ENCODE measurements around the gene PRKD3.

DNA sequence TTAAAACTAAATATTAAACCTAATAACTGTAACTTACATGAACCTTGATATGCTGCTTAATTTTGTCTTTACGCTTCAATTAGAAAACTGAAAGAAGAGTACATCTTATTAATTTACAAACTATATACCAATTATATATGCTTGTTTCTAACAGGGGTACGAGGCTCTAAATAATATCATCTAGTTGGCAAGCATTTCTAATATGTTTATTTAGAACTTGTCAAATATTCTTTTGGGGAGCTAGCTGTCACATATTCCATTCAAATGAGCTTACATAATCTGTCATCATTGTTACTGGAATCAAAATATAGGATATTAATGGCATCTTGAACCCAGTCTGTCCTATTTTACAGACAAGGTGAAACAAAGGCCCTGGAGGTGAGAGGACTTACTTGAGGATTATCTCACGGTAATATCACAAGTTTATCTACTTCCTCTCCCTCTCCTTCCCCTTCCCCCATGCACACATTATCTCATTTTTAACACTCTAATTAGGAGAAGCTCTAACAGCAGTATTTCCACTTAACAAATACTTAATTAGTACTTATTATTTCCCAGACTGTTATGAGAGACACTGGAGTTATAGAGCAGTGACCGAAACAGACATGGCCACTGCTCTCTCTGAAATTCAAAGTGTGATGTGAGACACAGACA is 3.5 kb downstream of the PRKD3 start:
- TF ChIP-seq, protein P1, sequence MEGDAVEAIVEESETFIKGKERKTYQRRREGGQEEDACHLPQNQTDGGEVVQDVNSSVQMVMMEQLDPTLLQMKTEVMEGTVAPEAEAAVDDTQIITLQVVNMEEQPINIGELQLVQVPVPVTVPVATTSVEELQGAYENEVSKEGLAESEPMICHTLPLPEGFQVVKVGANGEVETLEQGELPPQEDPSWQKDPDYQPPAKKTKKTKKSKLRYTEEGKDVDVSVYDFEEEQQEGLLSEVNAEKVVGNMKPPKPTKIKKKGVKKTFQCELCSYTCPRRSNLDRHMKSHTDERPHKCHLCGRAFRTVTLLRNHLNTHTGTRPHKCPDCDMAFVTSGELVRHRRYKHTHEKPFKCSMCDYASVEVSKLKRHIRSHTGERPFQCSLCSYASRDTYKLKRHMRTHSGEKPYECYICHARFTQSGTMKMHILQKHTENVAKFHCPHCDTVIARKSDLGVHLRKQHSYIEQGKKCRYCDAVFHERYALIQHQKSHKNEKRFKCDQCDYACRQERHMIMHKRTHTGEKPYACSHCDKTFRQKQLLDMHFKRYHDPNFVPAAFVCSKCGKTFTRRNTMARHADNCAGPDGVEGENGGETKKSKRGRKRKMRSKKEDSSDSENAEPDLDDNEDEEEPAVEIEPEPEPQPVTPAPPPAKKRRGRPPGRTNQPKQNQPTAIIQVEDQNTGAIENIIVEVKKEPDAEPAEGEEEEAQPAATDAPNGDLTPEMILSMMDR (IDR thresholded peaks at IDR 0.05) = no peak
- TF ChIP-seq EP300 (IDR thresholded peaks at IDR 0.05) (no peak), POLR2A (IDR thresholded peaks at IDR 0.05; ENCODE audit: low read depth) (no peak)

Measured in esophagus muscularis mucosa (tissue), 4 donors.